Subcutaneous adipose tissue (tissue), 4 donors: ENCODE measurements around the gene KCNK16. TPM values are rescaled to one million over a fixed set of nuclear protein-coding genes. Genes with fewer than 3 reads are reported as not detected.

Experiments
- total RNA-seq, 4 donors: library from RNA; depleted of rRNA; stranded (reverse); fragments of >200 nt; gene quantifications; one replicate each; pipeline ENCODE4 v1.1.0, GENCODE V29; 2016
- TF ChIP-seq, protein P1 (sequence below): fragments of 450-650 bp; IDR thresholded peaks from one replicate; pipeline ENCODE4 v1.5.1; 2016; ENCODE audit warnings: low read depth, mild to moderate bottlenecking, control low read depth, antibody characterized with exemption, moderate library complexity

KCNK16 gene
- total RNA-seq, 4 donors from 2014 or later, result not detected

DNA sequence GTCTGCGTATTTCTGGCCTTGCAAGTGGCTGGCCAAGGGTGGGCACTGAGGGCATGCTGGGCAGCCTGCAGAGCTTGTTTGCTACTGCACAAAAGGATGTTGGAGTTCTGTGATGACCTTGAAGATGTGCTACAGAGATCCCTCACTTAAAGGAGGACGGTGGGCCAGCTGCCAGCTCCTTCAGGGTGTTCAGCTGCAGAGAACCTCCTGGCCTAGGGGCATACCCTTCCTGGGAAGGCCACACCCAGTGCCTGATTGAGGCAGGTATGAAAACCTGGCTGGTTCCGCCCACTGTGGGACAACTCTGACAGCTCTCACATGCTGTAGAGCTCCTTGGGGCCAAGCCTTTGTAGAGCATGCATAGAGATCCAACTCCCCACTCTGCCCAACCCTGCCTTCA is 5.2 kb downstream of the KCNK16 start:
- TF ChIP-seq, protein P1, sequence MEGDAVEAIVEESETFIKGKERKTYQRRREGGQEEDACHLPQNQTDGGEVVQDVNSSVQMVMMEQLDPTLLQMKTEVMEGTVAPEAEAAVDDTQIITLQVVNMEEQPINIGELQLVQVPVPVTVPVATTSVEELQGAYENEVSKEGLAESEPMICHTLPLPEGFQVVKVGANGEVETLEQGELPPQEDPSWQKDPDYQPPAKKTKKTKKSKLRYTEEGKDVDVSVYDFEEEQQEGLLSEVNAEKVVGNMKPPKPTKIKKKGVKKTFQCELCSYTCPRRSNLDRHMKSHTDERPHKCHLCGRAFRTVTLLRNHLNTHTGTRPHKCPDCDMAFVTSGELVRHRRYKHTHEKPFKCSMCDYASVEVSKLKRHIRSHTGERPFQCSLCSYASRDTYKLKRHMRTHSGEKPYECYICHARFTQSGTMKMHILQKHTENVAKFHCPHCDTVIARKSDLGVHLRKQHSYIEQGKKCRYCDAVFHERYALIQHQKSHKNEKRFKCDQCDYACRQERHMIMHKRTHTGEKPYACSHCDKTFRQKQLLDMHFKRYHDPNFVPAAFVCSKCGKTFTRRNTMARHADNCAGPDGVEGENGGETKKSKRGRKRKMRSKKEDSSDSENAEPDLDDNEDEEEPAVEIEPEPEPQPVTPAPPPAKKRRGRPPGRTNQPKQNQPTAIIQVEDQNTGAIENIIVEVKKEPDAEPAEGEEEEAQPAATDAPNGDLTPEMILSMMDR, result no peak

DNA sequence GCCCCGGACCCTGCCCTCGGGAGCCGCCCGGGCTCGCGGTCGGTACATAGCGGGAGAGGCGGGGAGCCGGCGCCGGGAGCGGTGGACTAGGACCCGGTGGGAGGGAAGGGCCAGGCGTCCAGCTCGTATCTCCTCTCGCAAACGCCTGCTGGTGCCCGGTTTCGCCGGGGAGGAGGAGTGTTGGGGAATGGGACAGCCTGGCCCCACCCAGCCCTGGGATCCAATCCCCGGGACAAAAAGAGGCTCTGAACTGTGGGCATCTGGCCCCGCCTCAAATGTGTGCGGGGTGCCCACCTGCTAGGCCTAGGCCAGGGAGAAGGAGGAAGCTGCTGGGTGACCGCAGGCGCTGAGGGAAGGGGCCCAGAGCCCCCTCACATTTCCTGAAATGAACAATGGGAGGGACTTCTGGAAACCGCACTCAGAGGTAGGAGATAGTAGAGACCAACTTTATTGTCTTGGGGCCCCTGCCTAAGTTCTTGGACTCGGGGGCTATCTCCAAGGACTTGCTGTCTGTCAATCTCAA is 8.2 kb downstream of the KCNK16 start, which contains the start of gene KCNK17:
Gene KCNK17 (minus strand): TSS at position 147 of the 523 bp plus-strand sequence. CDS start 99 bp downstream, at position 48.
- TF ChIP-seq, protein P1, result no peak

DNA sequence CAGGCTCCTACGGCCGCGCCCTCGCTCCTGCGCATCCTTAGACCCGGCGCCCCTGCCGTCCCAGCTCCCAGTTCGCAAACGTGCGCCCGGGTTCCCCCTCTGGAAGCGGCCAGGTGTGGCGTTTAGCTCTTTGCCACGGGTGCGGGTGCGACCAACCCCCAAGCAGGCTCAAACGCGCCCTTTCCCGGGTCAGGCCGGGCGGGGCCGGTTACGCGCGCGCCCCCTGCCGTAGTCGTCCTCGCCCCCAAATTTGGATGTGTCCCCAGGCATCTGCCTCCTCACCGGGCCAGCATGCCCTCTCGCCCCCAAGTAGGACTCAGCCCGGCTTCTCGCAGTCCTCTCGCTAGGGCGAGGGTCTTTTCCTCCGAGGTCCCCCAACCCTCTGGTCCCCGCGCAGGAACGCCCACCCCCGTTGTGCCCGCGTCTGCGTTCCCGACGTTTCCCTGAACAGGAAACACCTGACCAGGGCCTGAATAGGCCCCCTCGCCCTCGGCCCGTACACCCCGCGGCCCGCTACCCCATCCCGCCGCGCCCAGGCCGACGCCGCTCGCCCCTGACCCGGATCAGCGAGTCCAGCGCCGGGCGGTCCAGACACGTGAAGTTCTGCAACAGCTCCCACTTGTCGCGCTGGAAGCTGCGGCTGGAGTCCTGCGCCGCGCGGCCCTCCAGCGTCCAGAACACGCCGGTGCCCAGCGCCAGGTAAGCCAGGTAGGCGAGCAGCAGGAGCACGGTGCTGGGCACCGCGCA is 8.8 kb downstream of the KCNK16 start:
- TF ChIP-seq, protein P1, result no peak

DNA sequence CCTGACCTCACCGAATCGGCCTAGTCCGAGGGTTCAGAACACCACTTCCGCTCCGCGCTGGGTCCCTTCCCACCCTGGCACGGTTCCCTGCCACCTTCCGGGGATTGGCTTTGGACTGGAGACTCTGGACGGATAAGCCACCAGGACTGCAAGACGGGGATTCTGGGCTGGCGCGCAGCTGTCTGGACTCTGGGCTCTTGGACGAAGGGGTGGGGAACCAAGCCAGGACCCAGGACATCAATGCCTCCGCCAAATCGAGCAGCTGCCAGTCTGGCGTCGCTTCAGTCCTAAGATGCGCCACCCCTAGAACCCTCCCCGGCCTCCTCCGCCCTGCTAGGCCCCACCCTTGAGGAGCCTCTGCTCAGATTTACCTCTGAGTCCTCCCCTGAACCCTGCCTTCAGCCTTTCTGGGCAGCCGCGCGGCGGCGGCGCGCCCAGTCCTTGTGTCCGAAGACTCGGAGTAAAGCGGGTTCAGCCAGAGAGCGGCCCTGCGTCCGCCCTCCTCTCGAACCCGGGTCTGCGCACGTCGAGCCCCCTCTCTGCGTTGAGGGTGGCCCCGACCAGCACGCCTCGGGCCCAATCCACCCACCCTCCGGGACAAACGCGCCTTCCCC is 9.5 kb downstream of the KCNK16 start:
- TF ChIP-seq, protein P1, result no peak

DNA sequence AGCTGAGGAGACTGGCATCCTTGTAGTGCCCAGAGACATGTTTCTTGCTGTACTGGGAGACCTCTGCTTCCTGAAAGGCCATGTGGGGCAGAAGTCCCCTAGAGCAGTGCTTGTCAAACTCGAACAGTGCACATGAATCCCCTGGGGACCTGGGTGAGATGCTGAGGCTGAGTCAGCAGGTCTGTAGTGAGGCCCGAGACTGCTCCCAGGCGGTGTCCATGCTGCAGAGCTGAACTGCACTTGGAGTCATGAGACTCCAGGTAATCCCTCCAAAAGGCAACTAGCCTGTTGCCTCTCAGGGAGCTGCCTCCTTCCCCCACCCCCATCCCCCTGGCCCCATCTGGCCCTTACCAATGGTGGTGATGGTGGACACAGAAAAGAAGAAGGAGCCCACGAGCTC is 12.0 kb downstream of the KCNK16 start:
- TF ChIP-seq, protein P1, result no peak

DNA sequence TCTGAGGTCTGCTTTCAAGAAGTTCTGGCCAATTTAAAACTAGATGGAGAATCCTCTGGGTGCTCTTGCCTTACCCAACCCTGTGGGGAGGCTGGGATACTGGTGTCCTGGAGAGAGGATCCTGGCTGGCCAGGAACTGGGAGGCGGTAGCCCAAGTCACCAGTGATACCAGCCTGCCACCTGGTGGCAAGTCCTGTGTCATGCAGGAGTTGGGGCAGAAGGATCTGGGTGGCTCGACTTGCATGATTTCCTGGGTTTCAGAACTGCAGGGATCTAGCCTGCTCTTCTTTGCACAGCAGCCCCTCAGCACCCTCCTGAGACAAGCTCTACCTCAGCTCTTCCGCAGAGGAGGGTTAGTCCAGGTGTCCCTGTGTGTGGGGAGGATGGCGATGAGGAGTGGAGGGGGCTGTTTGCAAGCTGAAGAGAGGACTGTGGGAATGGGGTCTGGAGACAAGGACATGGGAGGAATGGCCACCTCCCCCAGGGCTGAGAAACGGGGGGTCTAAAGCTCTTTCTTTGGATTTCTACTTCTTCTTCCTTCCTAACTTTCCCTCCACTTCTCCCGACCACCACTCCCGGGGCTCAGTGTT is 12.5 kb downstream of the KCNK16 start:
- TF ChIP-seq, protein P1, result no peak

DNA sequence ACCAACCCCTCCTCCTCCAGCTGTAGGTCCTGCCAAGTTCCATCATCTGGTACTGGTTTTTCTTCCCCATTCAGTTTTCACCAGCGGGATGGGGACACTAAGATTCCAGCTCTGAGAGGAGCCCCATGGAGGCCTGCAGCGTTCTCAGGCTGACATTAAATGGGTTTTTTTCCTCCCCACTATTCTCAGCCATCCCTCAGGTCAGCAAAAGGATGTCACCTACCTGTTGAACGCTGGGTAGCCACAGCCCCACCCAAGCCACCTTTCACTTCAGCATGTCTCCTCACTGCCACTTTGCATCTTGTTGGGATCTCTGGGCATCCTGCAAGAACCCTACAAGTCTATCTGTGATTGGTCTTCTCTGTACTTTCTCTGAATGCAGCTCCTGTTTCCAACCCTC is 15.0 kb downstream of the KCNK16 start:
- TF ChIP-seq, protein P1, result no peak
